Central memory CD4-positive, alpha-beta T cell (primary cell): ENCODE data around the gene CCDC192.
"Not testable (repeated sequence)": the region's sequence is repeated elsewhere in the genome, so short reads cannot be mapped to it uniquely, and the experiment has no call there.

Experiments used
- DNase-seq: peaks from one replicate; pipeline ENCODE4 v3.0.0; 2022

Gene CCDC192

GRCh38 chr5:127813633-127814587 lies 110.7 kb downstream of the CCDC192 start:
- DNase-seq: no peak

GRCh38 chr5:127814588-127814973 lies 111.4 kb downstream of the CCDC192 start:
- DNase-seq: no peak

GRCh38 chr5:127820910-127821553 lies 117.8 kb downstream of the CCDC192 start:
- DNase-seq: no peak

GRCh38 chr5:127821896-127822295 lies 118.7 kb downstream of the CCDC192 start:
- no peak for DNase-seq

GRCh38 chr5:127824126-127824525 lies 120.9 kb downstream of the CCDC192 start:
- no peak for DNase-seq

- DNase-seq: no peak
Measured at GRCh38 chr5:127826011-127826410, 122.8 kb downstream of the CCDC192 start.

GRCh38 chr5:127827451-127827850 lies 124.3 kb downstream of the CCDC192 start:
- no peak for DNase-seq

GRCh38 chr5:127830157-127830556 lies 127.0 kb downstream of the CCDC192 start:
- no peak for DNase-seq

- no peak for DNase-seq
Measured at GRCh38 chr5:127830829-127831598, 127.8 kb downstream of the CCDC192 start.

GRCh38 chr5:127832067-127832466 lies 128.9 kb downstream of the CCDC192 start:
- DNase-seq: no peak

- no peak for DNase-seq
Measured at GRCh38 chr5:127834094-127834531, 130.9 kb downstream of the CCDC192 start.

GRCh38 chr5:127834554-127834953 lies 131.4 kb downstream of the CCDC192 start:
- no peak for DNase-seq

- no peak for DNase-seq
Measured at GRCh38 chr5:127838661-127839060, 135.5 kb downstream of the CCDC192 start.

- no peak for DNase-seq
Measured at GRCh38 chr5:127839072-127839471, 135.9 kb downstream of the CCDC192 start.

GRCh38 chr5:127839496-127840197 lies 136.5 kb downstream of the CCDC192 start:
- DNase-seq: no peak

GRCh38 chr5:127840198-127840524 lies 137.0 kb downstream of the CCDC192 start:
- DNase-seq: no peak

- no peak for DNase-seq
Measured at GRCh38 chr5:127840809-127841208, 137.6 kb downstream of the CCDC192 start.

- no peak for DNase-seq
Measured at GRCh38 chr5:127844581-127845021, 141.4 kb downstream of the CCDC192 start.

- DNase-seq: no peak
Measured at GRCh38 chr5:127846884-127847283, 143.7 kb downstream of the CCDC192 start.

GRCh38 chr5:127847641-127848040 lies 144.4 kb downstream of the CCDC192 start:
- DNase-seq: not testable (repeated sequence)

- DNase-seq: no peak
Measured at GRCh38 chr5:127848098-127848497, 144.9 kb downstream of the CCDC192 start.

- no peak for DNase-seq
Measured at GRCh38 chr5:127849408-127849807, 146.2 kb downstream of the CCDC192 start.

- no peak for DNase-seq
Measured at GRCh38 chr5:127849891-127850290, 146.7 kb downstream of the CCDC192 start.
